ENCODE results near the gene TYW1. TPM values are rescaled to one million over a fixed set of nuclear protein-coding genes. Genes with fewer than 3 reads are reported as not detected.
"Not testable (repeated sequence)": the region's sequence is repeated elsewhere in the genome, so short reads cannot be mapped to it uniquely, and the experiment has no call there.

Gene TYW1
- polyA plus RNA-seq, 1 donor, result 17.5 TPM

- DNase-seq (ENCODE audit: low read depth), result not testable (repeated sequence)
These were observed 138.3 kb downstream of the TYW1 start for GRCh38 chr7:67134912-67135311.

DNA sequence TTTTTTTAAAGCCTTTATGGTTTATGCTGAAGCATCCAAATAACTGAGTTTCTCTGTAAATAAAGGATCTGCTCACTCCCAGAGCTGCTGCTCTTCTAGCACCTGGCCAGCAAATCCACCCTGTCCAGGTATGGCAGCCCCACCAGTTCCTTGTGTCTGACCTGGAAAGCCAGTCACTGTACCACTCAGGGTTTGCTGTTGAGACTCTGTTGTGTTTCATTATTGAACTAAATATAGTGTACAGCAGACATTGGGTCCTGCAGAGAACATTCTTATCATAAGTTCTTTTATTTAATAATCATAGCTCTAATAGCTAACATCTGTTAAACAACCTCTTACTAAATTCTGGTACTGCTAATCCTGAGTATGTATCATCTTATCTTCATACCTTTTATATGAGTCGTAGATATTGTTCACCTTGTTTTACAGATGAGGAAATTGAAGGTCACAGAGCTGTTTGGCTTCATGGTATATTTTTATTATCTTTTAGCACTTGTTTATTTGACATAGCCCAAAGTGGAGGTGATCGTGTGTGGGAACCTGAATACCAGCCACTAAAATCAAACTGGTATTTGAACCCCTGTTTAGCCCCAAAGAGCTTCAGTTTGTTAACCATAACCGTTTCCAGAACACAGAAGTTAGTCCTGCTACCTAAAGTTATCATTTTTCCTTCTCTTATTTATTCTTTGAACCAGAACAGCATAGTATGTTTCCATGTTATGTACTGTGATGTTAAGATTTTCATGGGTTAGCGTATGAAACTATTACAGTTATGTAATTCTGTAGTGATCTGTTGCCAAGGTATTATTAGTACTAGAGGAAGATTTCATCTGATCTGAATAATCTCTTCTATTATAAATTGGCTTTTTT is 139.2 kb downstream of the TYW1 start:
- DNase-seq (ENCODE audit: low read depth), result not testable (repeated sequence)

DNA sequence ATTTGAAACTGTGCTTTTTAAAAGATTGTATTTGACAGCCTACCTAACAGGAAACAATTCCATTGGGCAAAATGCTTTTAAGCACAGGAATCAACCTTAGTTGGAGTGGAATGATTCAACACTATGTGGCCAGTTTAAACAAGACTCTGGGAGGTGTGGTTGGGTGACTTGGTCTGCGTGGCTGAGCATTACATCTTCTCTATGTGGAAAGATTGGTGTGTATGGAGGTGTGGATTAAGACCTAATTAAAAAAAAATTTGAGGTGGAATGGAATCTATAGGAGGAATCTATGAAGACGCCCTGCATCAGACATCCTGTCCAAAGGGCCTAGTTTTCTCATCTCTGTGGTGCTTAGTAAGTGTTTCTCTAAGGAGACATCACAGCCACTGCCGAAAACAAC is 140.9 kb downstream of the TYW1 start:
- DNase-seq (ENCODE audit: low read depth), result not testable (repeated sequence)

DNA sequence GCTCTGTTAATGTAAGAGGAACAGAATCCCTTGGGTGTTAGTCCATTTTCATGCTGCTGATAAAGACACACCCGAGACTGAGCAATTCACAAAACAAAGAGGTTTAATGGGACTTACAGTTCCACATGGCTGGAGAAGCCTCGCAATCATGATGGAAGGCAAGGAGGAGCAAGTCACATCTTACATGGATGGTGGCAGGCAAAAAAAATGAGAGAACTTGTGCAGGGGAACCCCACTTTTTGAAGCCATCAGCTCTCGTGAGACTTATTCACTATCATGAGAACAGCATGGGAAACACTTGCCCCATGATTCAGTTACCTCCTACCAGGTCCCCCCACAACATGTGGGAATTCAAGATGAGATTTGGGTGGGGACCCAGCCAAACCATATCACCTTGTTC is 143.2 kb downstream of the TYW1 start:
- DNase-seq (ENCODE audit: low read depth), result not testable (repeated sequence)

GRCh38 chr7:67141001-67141400 is 144.4 kb downstream of the TYW1 start:
- DNase-seq (ENCODE audit: low read depth), result not testable (repeated sequence)

DNA sequence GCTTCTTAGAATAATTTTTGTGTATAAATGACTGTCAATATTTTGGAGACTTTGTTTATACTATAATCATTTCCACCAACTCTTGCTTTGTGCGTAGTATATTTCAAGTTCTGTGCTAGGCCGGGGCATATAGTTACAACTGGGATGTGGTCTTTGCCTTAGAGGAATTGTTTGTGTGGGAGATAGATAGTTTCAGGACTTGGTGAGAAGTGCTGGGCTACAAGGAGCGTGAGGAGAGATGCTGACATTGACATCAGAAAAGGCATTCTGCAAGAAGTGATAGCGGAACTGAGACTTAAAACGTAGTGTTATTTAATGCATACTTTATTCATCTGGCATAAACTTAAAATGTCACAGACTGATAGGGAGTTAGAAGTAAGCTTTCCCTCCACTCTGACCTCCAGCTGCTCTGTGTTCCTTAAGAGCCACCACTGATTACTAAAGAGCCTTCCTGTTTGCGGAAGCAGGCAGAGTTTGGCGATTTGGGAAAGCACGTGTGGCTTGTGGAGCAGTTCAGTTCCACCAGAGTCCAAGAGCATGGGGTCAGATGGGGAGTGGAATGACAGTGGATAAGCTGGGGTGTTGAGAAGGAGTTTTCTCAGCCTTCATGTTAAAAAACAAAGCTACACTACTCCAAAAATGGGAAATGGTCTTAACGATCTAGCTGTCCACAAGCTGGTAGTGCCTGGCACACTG is 146.6 kb downstream of the TYW1 start:
- not testable (repeated sequence) for DNase-seq (ENCODE audit: low read depth)

DNA sequence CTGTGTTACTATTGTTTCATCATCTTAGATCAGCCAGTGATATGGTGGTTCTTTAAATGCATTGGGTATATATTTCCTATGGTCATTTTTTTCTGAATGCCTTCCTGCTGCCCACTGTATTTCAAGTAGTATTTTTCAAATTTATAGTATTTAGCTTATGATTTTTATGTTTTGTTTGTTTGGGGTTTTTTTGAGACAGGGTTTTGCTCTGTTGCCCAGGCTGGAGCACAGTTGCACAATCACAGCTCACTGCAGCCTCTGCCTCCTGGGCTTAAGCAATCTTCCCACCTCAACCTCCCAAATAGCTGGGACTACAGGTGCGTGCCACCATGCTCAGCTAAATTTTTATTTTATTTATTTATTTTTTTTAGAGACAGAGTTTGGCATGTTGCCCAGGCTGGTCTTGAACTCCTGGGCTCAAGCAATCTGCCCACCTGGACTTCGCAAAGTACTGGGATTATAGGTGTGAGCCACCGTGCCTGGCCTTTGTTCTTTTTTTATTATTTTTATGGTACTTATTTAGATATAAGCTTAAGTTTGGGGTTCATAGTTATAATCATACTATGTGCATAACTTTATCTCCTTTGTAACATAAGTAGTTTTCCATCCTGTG is 149.1 kb downstream of the TYW1 start:
- DNase-seq (ENCODE audit: low read depth), result not testable (repeated sequence)

GRCh38 chr7:67149131-67149530 is 152.5 kb downstream of the TYW1 start:
- not testable (repeated sequence) for DNase-seq (ENCODE audit: low read depth)

DNA sequence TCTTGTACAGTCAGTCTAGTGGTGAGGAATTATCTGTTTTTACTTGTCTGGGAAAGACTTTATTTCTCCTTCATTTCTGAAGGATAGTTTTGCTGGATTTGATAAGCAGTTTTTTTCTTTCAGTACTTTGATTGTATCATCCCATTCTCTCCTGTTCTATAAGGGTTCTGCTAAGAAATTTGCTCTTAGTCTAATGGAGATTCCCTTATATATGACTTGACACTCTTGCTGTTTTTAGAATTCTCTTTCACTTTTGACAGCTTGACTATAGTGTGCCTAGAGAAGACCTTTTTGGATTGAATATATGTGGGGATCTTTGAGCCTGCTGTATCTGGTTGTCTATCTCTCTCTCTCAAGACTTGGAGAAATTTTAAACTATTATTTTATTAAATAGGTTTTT is 157.7 kb downstream of the TYW1 start:
- not testable (repeated sequence) for DNase-seq (ENCODE audit: low read depth)

- DNase-seq (ENCODE audit: low read depth), result not testable (repeated sequence)
These were observed 159.4 kb downstream of the TYW1 start for GRCh38 chr7:67156064-67156463.

DNA sequence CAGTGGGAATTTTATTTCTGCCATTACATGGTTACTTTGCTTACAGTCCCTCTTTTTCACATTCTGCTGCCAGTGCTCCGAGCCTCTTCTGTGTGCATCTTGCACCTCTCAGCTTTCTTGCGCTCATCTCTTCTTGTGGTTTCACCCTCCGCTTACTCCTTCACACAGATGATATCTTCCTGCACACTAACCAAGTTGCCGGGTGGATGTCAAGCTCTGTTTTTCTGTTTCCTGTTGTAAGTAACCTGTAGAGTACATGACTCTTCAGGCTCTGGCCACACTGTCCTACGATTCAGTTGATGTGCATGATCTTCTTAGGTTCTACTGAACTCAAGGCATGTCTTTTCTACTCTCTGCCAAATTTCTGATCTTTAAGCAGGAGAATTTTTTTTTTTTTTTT is 166.7 kb downstream of the TYW1 start:
- DNase-seq (ENCODE audit: low read depth), result not testable (repeated sequence)

DNA sequence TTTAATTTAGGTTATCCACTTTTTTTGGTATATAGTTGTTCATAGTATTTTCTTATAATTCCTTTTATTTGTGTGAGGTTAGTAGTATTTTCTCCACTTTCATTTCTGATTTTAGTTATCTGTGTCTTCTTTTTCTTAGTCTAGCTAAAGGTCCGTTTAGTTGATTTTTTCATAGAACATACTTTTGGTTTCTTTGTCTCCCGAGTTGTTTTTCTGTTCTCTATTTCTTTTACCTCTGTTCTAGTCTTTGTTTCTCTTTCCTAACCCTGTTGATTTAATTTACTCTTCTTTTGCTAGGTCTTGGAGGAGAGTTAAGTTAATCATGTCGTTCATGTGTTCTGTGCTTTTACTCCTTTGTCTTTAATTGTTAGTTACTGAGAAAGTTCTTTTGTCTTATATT is 174.5 kb downstream of the TYW1 start:
- DNase-seq (ENCODE audit: low read depth), result not testable (repeated sequence)

DNA sequence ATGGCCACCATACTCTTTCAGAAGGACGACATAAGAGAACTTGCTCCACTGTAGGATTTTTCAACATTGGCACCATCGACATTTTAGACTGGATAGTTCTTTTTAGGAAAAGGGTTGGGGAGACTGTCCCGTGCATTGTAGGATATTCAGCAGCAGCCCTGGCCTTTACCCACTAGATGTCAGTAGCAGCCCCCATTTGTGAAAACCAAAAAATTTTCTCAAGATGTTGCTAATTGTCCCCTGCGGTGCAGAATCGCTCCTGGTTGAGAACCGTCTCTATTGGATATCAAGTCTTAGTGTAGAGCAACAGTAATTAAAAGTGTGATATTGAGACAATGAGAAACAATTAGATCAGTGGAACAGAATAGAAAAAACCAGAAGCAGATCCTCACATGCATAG is 180.1 kb downstream of the TYW1 start:
- not testable (repeated sequence) for DNase-seq (ENCODE audit: low read depth)

DNA sequence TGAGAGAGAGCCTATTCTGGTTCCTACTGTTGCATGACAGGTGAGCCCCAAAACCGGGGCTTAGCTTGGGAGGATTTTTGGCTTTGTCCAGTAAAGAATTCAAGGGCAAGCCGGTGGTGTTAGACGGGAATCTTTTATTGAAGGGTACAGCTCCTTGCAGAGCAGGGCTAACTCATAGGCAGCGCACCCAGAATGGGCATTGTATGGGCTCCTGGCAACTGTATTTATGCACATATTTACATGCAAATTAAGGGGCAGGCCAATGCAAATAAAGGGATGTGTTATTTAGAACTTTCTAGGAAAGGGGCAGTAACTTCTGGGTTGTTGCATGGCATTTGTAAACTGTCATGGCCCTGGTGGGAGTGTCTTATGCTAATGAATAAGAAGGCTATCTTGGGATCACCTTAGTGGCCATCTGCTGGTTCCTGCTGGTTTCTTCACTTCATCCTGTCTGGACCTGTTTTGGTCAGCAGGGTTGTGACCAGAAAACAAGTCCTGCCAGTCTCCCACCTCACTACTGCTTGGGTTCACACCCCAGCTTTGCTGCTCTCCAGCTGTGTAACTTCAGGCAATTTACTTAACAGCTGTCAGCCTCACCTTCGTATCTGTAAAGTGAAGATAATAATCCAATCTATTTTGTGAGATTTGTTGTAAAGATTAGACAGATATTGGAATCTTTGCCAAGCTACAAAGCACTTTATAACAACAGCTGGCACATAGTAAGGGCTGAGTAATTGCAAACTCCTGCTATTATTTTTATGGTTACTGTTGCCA is 182.5 kb downstream of the TYW1 start:
- DNase-seq (ENCODE audit: low read depth), result not testable (repeated sequence)

DNA sequence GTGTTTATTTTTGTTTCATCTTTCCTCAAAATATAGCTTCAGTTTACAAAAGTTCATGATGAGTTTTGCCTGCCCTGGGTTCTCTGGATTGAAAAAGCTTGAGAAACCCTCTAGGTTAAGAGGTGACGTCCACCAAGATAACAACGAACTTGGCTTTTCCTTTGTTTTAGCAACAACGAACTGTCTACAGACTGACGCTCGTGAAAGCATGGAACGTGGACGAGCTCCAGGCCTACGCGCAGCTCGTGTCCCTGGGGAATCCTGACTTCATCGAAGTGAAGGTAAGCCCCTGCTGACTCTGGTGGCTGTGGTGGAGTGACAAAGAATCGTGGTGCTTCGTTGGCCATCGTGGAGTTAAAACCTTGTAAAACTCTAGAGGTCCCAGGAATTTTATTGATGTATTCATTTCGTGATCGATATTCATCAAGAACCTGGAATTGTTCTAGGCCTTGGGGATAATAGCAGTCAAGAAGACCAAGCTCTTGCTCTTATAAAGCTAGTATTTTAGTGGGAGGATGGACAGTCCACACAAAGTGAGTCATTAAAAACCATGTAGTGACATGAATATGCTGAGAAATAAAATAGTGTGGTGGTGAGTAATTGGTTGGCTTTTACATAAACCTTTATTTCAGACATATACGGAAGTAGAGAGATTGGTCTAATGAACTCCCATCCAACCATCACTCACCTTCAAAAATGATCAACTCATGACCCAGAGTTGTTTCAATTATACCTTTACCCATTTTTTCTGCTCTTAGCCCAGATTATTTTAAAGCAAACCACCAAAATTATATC is 186.5 kb downstream of the TYW1 start:
- DNase-seq (ENCODE audit: low read depth), result not testable (repeated sequence)

DNA sequence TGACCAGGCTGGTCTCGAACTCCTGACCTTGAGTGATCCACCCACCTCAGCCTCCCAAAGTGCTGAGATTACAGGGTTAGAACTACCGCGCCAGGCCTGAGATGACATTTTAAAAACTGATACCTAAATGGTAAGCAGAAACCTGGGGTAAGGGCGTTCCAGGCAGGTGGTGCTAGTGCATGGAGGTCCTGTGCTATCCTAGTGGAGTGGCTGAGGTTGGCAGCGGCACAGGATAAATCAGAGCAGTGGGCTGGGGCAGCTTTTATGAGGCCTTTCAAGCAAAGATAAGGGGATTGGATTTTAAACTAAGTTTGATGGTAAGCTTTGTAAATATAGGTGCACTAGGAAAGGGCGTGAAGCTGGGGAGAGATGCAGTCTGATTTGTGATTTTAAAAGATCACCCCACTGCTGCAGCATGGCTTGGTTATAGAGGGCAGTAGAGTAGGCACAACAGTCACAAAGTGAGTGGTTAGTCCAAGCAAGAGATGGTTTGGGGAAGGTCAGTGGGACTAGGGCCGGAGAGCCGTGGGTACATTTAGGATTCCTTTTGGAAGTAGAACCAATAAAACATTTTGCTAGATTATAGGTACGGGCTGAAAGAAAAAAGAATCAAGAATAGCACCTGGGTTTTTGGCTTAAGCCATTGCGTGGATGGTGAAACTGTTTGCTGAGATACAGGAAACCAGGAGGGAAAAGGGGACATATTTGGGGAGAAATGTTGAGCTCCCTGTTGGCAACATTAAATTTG is 188.5 kb downstream of the TYW1 start:
- DNase-seq (ENCODE audit: low read depth), result not testable (repeated sequence)

- not testable (repeated sequence) for DNase-seq (ENCODE audit: low read depth)
These were observed 189.1 kb downstream of the TYW1 start for GRCh38 chr7:67185660-67186129.

DNA sequence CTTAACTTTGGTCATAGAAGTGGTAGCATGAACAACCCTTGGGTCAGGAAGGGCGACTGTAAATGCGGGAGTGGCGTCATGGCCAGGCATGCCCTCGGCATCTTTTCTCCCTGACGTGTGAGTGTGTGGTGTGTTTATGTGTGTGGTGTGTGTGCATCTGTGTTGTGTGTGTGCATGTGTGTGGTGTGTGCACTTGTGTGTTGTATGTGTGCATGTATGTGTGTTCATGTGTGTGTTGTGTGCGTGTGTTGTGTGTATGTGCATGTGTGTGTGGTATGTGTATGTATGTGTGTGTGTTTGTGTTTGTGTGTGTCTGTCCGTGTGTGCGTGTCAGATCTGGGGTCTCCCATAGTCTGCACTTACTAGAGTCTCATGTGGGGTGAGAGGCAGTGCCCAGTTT is 192.5 kb downstream of the TYW1 start:
- DNase-seq (ENCODE audit: low read depth), result not testable (repeated sequence)

GRCh38 chr7:67189801-67190465 is 193.3 kb downstream of the TYW1 start:
- not testable (repeated sequence) for DNase-seq (ENCODE audit: low read depth)

All from forelimb muscle (tissue), 1 donor.